SK-N-SH (cell line): ENCODE measurements around the gene EIF2S1. TPM values are rescaled to one million over a fixed set of nuclear protein-coding genes. Genes with fewer than 3 reads are reported as not detected.

ENCODE experiments used
- CTCF ChIA-PET: fragments of 300-600, 350-600 bp; formaldehyde crosslinking; extraction: SDS; loops from one replicate; lab custom pipeline; 2021; lab: Yijun Ruan, JAX
- POLR2A ChIA-PET: fragments of 350-600 bp; sonication (Branson Sonifier 250); formaldehyde crosslinking; extraction: SDS; loops from one replicate; lab custom pipeline; 2020; ENCODE audit warnings: antibody characterized with exemption, inconsistent platforms; lab: Yijun Ruan, JAX
- DNase-seq: peaks from one replicate; pipeline ENCODE4 v3.0.0; 2012
- H2AFZ ChIP-seq: fragments of 200-600 bp; sonication (generic); 2 replicates; pipeline ENCODE4 v1.8.1; 2016; ENCODE audit warnings: antibody characterized with exemption, mild to moderate bottlenecking, low read depth
- H3F3A ChIP-seq: fragments of 200-600 bp; sonication (generic); replicated peaks from 2 replicates; pipeline ENCODE3; 2016; ENCODE audit warnings: antibody characterized with exemption, mild to moderate bottlenecking; ENCODE audit not compliant: insufficient read depth
- H3K27ac ChIP-seq, 2 experiments: fragments of 200-500 bp in 1 of 2; fragments of 200-600 bp in 1 of 2; sonication (Bioruptor generic) in 1 of 2; sonication (generic), shearing (Covaris generic) in 1 of 2; 2 replicates each; pipeline versions ENCODE4 v1.5.1 to v1.6.1; 2014 to 2016; ENCODE audit warnings: low read depth in 2 of 2, inconsistent platforms in 1 of 2, low read length in 1 of 2, mild to moderate bottlenecking in 1 of 2, mixed read lengths in 1 of 2
- H3K27me3 ChIP-seq: fragments of 200-600 bp; sonication (generic), shearing (Covaris generic); 2 replicates; pipeline ENCODE4 v1.6.1; 2016; ENCODE audit warnings: mixed run types; ENCODE audit not compliant: insufficient read depth
- H3K36me3 ChIP-seq, 2 experiments: fragments of 200-500 bp in 1 of 2; fragments of 200-600 bp in 1 of 2; sonication (Bioruptor generic) in 1 of 2; sonication (generic) in 1 of 2; replicated peaks in 1 of 2; 2 replicates each; pipeline versions ENCODE3 to v1.5.1; 2014 to 2016; ENCODE audit warnings: low read length in 1 of 2, mild to moderate bottlenecking in 1 of 2; ENCODE audit not compliant: insufficient read depth in 2 of 2, control insufficient read depth in 1 of 2
- H3K4me1 ChIP-seq, 2 experiments: fragments of 200-500 bp in 1 of 2; fragments of 200-600 bp in 1 of 2; sonication (Bioruptor generic) in 1 of 2; sonication (generic), shearing (Covaris generic) in 1 of 2; 2 replicates each; pipeline versions ENCODE4 v1.5.1 to v1.6.1; 2014 to 2016; ENCODE audit warnings: low read depth in 1 of 2, low read length in 1 of 2, mixed run types in 1 of 2; ENCODE audit not compliant: insufficient read depth in 2 of 2, control insufficient read depth in 1 of 2
- H3K4me2 ChIP-seq: fragments of 200-600 bp; sonication (generic), shearing (Covaris generic); 2 replicates; pipeline ENCODE4 v1.6.1; 2017; ENCODE audit warnings: mixed run types
- H3K4me3 ChIP-seq, 2 experiments: fragments of 200-500 bp in 1 of 2; fragments of 200-600 bp in 1 of 2; sonication (Bioruptor generic) in 1 of 2; sonication (generic), shearing (Covaris generic) in 1 of 2; 2 replicates each; pipeline versions ENCODE4 v1.5.1 to v1.8.1; 2014 to 2016; ENCODE audit warnings: low read depth in 2 of 2, inconsistent platforms in 1 of 2, low read length in 1 of 2, mild to moderate bottlenecking in 1 of 2, mixed read lengths in 1 of 2, moderate library complexity in 1 of 2
- H3K79me2 ChIP-seq: fragments of 200-600 bp; sonication (generic); 2 replicates; pipeline ENCODE4 v1.8.1; 2017; ENCODE audit warnings: mild to moderate bottlenecking; ENCODE audit not compliant: insufficient read depth
- H3K9ac ChIP-seq: fragments of 200-600 bp; sonication (generic); 2 replicates; pipeline ENCODE4 v1.6.1; 2017; ENCODE audit warnings: mixed run types
- H3K9me2 ChIP-seq: fragments of 200-600 bp; sonication (generic); 2 replicates; pipeline ENCODE4 v1.6.1; 2017; ENCODE audit warnings: mixed run types
- H3K9me3 ChIP-seq: fragments of 200-600 bp; sonication (generic); 2 replicates; pipeline ENCODE4 v1.6.1; 2017; ENCODE audit warnings: mixed run types, mild to moderate bottlenecking, moderate library complexity
- H4K20me1 ChIP-seq: fragments of 200-600 bp; sonication (generic); 2 replicates; pipeline ENCODE4 v1.6.1; 2017; ENCODE audit warnings: mild to moderate bottlenecking, mixed run types; ENCODE audit not compliant: insufficient read depth
- ELF1 ChIP-seq: IDR thresholded peaks from 2 replicates; pipeline ENCODE4 v1.4.0; 2012
- EZH2phosphoT487 ChIP-seq: fragments of 200-600 bp; sonication (generic); IDR thresholded peaks from 2 replicates; pipeline ENCODE4 v1.6.1; 2017; ENCODE audit warnings: low read depth, mixed run types, mild to moderate bottlenecking, antibody characterized with exemption, moderate library complexity, borderline replicate concordance
- FOXJ3 ChIP-seq: sonication (generic); formaldehyde crosslinking; IDR thresholded peaks from 2 replicates; pipeline ENCODE4 v1.5.1; 2020; ENCODE audit warnings: mild to moderate bottlenecking, missing genetic modification reagents
- GABPA ChIP-seq: IDR thresholded peaks from 2 replicates; pipeline ENCODE4 v1.4.0; 2012; ENCODE audit warnings: low read depth, mild to moderate bottlenecking
- IRF3 ChIP-seq: fragments of 150-350 bp; IDR thresholded peaks from 2 replicates; pipeline ENCODE4 v1.6.1; 2016; ENCODE audit warnings: mild to moderate bottlenecking, low read depth, low read length
- JUND ChIP-seq: IDR thresholded peaks from 2 replicates; pipeline ENCODE4 v1.4.0; 2012
- MEF2A ChIP-seq: IDR thresholded peaks from 2 replicates; pipeline ENCODE4 v1.4.0; 2012; ENCODE audit warnings: low read depth, borderline replicate concordance
- PBX3 ChIP-seq: IDR thresholded peaks from 2 replicates; pipeline ENCODE4; 2012
- RCOR1 ChIP-seq: fragments of 150-350 bp; IDR thresholded peaks from 2 replicates; pipeline ENCODE4 v1.6.1; 2017; ENCODE audit warnings: antibody characterized with exemption, low read length
- REST ChIP-seq: IDR thresholded peaks from 2 replicates; pipeline ENCODE4 v1.6.1; 2012; ENCODE audit warnings: mild to moderate bottlenecking, low read depth, low read length, moderate library complexity
- YY1 ChIP-seq: IDR thresholded peaks from 2 replicates; pipeline ENCODE4 v1.4.0; 2012; ENCODE audit warnings: low read depth, mild to moderate bottlenecking
- WGBS: methylation state at CpG from one replicate; pipeline ENCODE4 v1.1.6; 2017; ENCODE audit warnings: low lambda C conversion rate; 5-methylcytosine and 5-hydroxymethylcytosine counted together
- polyA plus RNA-seq, 3 experiments: library from polyadenylated mRNA; depleted of rRNA; stranded (reverse); fragments of >200 nt; gene quantifications; 2 replicates each; pipeline ENCODE4 v1.2.3, GENCODE V29; 2012

The EIF2S1 gene
- polyA plus RNA-seq, 1 of the 3 experiments (the other 2 are of a cell fraction), result 57.2 TPM

- no peak overlapping the region for H3K4me2 ChIP-seq
- no peak overlapping the region for H3K4me3 ChIP-seq
- WGBS, result 83% methylated on average over 5 of the region's 5 CpGs
- H3K36me3 ChIP-seq, result peaks cover 68 to 78% of the 10 kb centered on the region in 2 experiments
- peaks cover 4% of the 10 kb centered on the region; the same call in 1 of the 2 replicates for H4K20me1 ChIP-seq
- no peaks in the 10 kb centered on the region for H3K27me3 ChIP-seq
- ChIA-PET CTCF (no interaction called here), POLR2A (no interaction called here)
- H2AFZ ChIP-seq, result no peak overlapping the region
- TF ChIP-seq PBX3 (no peak), RCOR1 (no peak), FOXJ3 (CRISPR knock-in tag) (no peak), EZH2phosphoT487 (no peak), YY1 (no peak), MEF2A (no peak), GABPA (no peak), IRF3 (no peak), JUND (no peak), REST (no peak), ELF1 (no peak)
- H3K79me2 ChIP-seq, result peaks cover 76% of the 10 kb centered on the region
- no peak for DNase-seq
- no peaks in the 10 kb centered on the region for H3K9me3 ChIP-seq
- no peaks in the 10 kb centered on the region for H3K4me1 ChIP-seq
- H3K9ac ChIP-seq, result no peak overlapping the region
- H3K27ac ChIP-seq, result no peak overlapping the region
- H3K9me2 ChIP-seq, result no peaks in the 10 kb centered on the region
- H3F3A ChIP-seq, result peaks cover 14% of the 10 kb centered on the region
These were observed 10.7 kb downstream of the EIF2S1 start for GRCh38 chr14:67370830-67371229.
